Fibroblast of lung (primary cell): ENCODE results near the gene CDC42EP1.

Source experiments
- EZH2 ChIP-seq: IDR thresholded peaks from 2 replicates; pipeline ENCODE4 v1.5.1; 2012; ENCODE audit warnings: low read length, control low read depth, mild to moderate bottlenecking; ENCODE audit errors: missing control alignments
- TF ChIP-seq, protein P1 (sequence below), 2 donors: IDR thresholded peaks in 1 of 2; conservative IDR thresholded peaks in 1 of 2; 1 replicate in 1 of 2; 2 replicates in 1 of 2; pipeline ENCODE4 v1.5.1; 2011 to 2012; ENCODE audit warnings: low read length in 2 of 2, control low read depth in 1 of 2, inconsistent platforms in 1 of 2, low read depth in 1 of 2, mild to moderate bottlenecking in 1 of 2

DNA sequence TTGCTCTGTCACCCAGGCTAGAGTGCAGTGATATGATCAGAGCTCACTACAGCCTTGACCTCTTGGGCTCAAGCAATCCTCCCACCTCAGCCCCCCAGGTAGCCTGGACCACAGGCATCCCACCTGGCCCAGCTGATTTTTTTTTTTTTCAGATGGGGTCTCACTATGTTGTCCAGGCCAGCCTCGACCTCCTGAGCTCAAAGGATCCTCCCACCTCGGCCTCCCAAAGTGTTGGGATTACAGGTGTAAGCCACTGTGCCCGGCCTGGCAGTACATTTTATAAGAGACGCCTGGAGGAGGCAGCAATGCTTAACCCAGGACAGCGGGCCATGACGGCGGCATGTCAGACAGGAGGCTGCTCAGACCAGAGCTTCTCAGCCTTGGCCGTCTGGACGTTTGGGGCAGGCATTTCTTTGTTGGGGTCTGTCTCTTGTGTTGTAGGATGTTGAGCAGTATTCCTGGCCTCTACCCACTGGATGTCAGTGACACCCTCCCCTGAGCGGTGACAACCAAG is 15.3 kb downstream of the CDC42EP1 start:
- TF ChIP-seq EZH2 = no peak
- TF ChIP-seq, protein P1, sequence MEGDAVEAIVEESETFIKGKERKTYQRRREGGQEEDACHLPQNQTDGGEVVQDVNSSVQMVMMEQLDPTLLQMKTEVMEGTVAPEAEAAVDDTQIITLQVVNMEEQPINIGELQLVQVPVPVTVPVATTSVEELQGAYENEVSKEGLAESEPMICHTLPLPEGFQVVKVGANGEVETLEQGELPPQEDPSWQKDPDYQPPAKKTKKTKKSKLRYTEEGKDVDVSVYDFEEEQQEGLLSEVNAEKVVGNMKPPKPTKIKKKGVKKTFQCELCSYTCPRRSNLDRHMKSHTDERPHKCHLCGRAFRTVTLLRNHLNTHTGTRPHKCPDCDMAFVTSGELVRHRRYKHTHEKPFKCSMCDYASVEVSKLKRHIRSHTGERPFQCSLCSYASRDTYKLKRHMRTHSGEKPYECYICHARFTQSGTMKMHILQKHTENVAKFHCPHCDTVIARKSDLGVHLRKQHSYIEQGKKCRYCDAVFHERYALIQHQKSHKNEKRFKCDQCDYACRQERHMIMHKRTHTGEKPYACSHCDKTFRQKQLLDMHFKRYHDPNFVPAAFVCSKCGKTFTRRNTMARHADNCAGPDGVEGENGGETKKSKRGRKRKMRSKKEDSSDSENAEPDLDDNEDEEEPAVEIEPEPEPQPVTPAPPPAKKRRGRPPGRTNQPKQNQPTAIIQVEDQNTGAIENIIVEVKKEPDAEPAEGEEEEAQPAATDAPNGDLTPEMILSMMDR (conservative IDR thresholded peaks at IDR 0.05 in 1 of 2, IDR thresholded peaks at IDR 0.05 in 1 of 2; ENCODE audit: low read depth in 1 of 2, low read length in 2 of 2) = no peak
